Measurements from ENCODE around the gene SPSB1. TPM values are rescaled to one million over a fixed set of nuclear protein-coding genes. Genes with fewer than 3 reads are reported as not detected.

The SPSB1 gene
- total RNA-seq, result 12.9 TPM
- long read RNA-seq, transcript SPSB1-201 (3 exons, 3,120 nt), result major isoform, 17 of 23 reads
- long read RNA-seq, partial matches to known transcripts, result 0 of 23 reads
- long read RNA-seq, other reads (novel, unspliced or antisense), result 4 of 23 reads

- intact Hi-C loops (cut with DNase I), result loop anchor here (5.0 kb wide), 1 partner anchor 145 kb away; no protein-coding TSS in a partner anchor
- DNase-seq (ENCODE audit: low spot score), result peak; percentile 88
Measured at GRCh38 chr1:9292361-9293240, at the start of gene SPSB1. SPSB1 (plus strand) TSS chr1:9292894; CDS start chr1:9355892, 62,998 bp downstream.

GRCh38 chr1:9243066-9243739, 49.5 kb upstream of the SPSB1 start:
- intact Hi-C loops (cut with DNase I), result no loop called here
- DNase-seq (ENCODE audit: low spot score), result no peak

GRCh38 chr1:9244501-9245229, 48.0 kb upstream of the SPSB1 start:
- intact Hi-C loops (cut with DNase I), result no loop called here
- DNase-seq (ENCODE audit: low spot score), result no peak

- DNase-seq (ENCODE audit: low spot score), result no peak
- intact Hi-C loops (cut with DNase I), result no loop called here
Measured at GRCh38 chr1:9245230-9245619, 47.5 kb upstream of the SPSB1 start.

- intact Hi-C loops (cut with DNase I), result no loop called here
- no peak for DNase-seq (ENCODE audit: low spot score)
Measured at GRCh38 chr1:9245661-9246060, 47.0 kb upstream of the SPSB1 start.

- intact Hi-C loops (cut with DNase I), result no loop called here
- no peak for DNase-seq (ENCODE audit: low spot score)
Measured at GRCh38 chr1:9246215-9246614, 46.5 kb upstream of the SPSB1 start.

GRCh38 chr1:9246841-9247785, 45.6 kb upstream of the SPSB1 start:
- DNase-seq (ENCODE audit: low spot score), result no peak

GRCh38 chr1:9247894-9248293, 44.8 kb upstream of the SPSB1 start:
- intact Hi-C loops (cut with DNase I), result no loop called here
- DNase-seq (ENCODE audit: low spot score), result no peak

More at GRCh38 chr1:9246841-9247785, 45.6 kb upstream of the SPSB1 start:
- intact Hi-C loops (cut with DNase I), result no loop called here

GRCh38 chr1:9248341-9249262, 44.1 kb upstream of the SPSB1 start:
- intact Hi-C loops (cut with DNase I), result no loop called here
- no peak for DNase-seq (ENCODE audit: low spot score)

- DNase-seq (ENCODE audit: low spot score), result no peak
- intact Hi-C loops (cut with DNase I), result no loop called here
Measured at GRCh38 chr1:9249263-9249533, 43.5 kb upstream of the SPSB1 start.

- intact Hi-C loops (cut with DNase I), result loop anchor here (5.0 kb wide), 1 partner anchor 67 kb away; no protein-coding TSS in a partner anchor
Measured at GRCh38 chr1:9249534-9250410, 42.9 kb upstream of the SPSB1 start.

GRCh38 chr1:9250411-9251381, 42.0 kb upstream of the SPSB1 start:
- intact Hi-C loops (cut with DNase I), result loop anchor here (5.0 kb wide), 1 partner anchor 68 kb away; no protein-coding TSS in a partner anchor
- DNase-seq (ENCODE audit: low spot score), result no peak

More at GRCh38 chr1:9249534-9250410, 42.9 kb upstream of the SPSB1 start:
- DNase-seq (ENCODE audit: low spot score), result no peak

GRCh38 chr1:9251501-9251900, 41.2 kb upstream of the SPSB1 start:
- no peak for DNase-seq (ENCODE audit: low spot score)
- intact Hi-C loops (cut with DNase I), result loop anchor here (5.0 kb wide), 1 partner anchor 69 kb away; no protein-coding TSS in a partner anchor

- no peak for DNase-seq (ENCODE audit: low spot score)
- intact Hi-C loops (cut with DNase I), result loop anchor here (5.0 kb wide), 1 partner anchor 71 kb away; no protein-coding TSS in a partner anchor
Measured at GRCh38 chr1:9253004-9253403, 39.7 kb upstream of the SPSB1 start.

- intact Hi-C loops (cut with DNase I), result loop anchor here (5.0 kb wide), 1 partner anchor 71 kb away; no protein-coding TSS in a partner anchor
- DNase-seq (ENCODE audit: low spot score), result no peak
Measured at GRCh38 chr1:9253453-9254105, 39.1 kb upstream of the SPSB1 start.
